Left kidney (tissue), 2 donors: ENCODE results near the gene CDK2AP2. TPM values are rescaled to one million over a fixed set of nuclear protein-coding genes. Genes with fewer than 3 reads are reported as not detected.
A peak's percentile ranks its signal among the peaks of the same experiment; 100 is the strongest.
"Not testable (repeated sequence)": the region's sequence is repeated elsewhere in the genome, so short reads cannot be mapped to it uniquely, and the experiment has no call there.

ENCODE experiments used
- DNase-seq: peaks from one replicate; pipeline ENCODE4 v3.0.0-alpha.2; 2013
- polyA plus RNA-seq: library from polyadenylated mRNA; unstranded; fragments of 120-200 nt; gene quantifications from one replicate; pipeline ENCODE4 v1.2.1, GENCODE V29; 2013; ENCODE audit not compliant: insufficient read length

The CDK2AP2 gene
- polyA plus RNA-seq, 1 donor = 32.8 TPM

DNA sequence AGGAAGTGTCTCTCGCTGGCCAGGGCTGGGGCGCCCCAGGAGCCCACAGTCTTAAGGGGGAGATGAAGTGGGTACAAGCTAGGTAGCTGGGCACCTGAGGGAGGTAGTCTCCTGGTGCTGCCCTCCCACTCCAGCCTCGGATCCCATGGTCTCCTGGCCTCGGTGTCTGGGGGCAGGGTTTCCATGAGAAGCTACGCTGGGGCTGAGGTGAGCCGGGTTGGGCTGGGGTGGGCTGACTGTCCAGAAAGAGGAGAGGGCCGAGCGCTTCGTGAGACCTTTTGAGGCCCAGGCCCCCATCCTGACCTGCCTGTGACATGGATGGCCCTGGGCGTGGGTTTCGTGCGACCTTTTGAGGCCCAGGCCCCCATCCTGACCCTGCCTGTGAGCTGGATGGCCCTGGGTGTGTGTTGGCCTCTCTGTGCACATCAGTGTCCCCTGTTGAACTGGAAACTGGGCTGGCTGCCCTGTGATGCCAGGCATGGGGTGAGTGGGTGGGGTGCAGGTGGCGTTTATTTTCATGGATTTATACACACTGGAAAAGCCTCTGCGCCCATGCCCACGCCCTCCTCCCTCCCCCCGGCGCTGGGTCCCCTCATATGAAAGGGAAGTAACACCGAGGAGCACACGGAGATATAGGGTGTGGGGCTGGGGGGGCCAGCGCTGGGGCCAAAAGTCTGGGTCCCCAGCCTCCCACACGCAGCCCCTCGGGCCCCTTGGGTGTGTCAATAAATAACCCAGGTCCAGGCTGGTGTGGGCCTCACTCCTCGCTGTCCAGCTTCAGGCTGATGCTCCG lies 16.5 kb downstream of the CDK2AP2 start:
- no peak for DNase-seq

DNA sequence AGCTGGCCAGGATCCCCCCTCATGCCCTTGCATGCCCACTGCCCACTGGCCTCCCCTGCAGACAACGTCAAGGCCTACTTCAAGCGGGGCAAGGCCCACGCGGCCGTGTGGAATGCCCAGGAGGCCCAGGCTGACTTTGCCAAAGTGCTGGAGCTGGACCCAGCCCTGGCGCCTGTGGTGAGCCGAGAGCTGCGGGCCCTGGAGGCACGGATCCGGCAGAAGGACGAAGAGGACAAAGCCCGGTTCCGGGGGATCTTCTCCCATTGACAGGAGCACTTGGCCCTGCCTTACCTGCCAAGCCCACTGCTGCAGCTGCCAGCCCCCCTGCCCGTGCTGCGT lies 17.3 kb downstream of the CDK2AP2 start:
- no peak for DNase-seq

DNA sequence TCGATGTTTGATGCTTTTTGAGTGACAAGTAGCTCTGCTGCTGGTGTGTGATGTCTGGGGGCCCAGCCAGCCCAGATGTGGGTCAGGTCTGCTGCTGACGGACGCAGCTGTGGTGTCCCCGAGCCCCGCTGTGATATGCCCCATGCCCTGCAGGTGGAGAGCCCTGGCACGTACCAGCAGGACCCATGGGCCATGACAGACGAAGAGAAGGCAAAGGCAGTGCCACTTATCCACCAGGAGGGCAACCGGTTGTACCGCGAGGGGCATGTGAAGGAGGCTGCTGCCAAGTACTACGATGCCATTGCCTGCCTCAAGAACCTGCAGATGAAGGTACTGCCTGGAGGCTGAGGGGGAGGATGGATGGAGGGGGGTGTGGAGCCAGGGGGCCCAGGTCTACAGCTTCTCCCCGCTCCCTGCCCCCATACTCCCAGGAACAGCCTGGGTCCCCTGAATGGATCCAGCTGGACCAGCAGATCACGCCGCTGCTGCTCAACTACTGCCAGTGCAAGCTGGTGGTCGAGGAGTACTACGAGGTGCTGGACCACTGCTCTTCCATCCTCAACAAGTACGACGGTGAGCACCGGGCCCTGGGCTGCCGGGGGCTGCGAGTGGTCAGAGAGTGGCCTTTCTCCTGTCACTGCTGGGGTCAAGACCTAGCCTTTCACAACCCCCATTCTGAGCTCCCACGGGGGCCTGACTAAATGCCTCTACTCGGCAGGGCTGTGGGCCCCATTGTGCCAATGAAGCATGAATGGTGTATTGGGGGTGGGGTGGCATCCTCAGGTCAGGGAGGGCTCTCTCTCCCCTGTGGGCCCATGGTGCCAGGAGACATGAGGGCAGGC lies 17.9 kb downstream of the CDK2AP2 start:
- no peak for DNase-seq

DNA sequence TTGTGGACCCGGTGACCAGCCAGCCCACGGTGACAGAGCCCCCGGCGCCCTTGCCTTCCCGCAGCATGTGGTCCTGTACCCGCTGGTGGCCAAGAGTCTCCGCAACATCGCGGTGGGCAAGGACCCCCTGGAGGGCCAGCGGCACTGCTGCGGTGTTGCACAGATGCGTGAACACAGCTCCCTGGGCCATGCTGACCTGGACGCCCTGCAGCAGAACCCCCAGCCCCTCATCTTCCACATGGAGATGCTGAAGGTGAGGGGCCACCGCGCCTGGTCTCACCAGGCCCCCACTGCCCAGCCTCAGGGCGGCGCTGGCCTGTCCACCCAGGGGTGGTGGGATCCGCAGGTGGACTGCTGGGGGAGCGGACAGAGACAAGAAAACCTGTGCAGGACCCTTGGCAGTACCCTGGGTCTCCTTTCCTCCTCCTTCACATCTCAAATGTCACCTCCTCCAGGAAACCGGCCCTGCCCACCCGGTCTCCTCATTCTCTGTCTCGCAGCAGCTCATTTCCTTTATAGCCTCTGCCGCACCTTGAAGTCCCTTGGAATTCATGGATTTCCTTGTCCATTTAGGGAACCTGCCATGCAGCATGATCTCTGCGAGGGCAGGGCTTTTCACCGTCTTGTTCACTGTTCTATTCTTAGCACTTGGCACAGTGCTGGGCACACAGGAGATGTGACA lies 18.6 kb downstream of the CDK2AP2 start:
- DNase-seq = no peak

DNA sequence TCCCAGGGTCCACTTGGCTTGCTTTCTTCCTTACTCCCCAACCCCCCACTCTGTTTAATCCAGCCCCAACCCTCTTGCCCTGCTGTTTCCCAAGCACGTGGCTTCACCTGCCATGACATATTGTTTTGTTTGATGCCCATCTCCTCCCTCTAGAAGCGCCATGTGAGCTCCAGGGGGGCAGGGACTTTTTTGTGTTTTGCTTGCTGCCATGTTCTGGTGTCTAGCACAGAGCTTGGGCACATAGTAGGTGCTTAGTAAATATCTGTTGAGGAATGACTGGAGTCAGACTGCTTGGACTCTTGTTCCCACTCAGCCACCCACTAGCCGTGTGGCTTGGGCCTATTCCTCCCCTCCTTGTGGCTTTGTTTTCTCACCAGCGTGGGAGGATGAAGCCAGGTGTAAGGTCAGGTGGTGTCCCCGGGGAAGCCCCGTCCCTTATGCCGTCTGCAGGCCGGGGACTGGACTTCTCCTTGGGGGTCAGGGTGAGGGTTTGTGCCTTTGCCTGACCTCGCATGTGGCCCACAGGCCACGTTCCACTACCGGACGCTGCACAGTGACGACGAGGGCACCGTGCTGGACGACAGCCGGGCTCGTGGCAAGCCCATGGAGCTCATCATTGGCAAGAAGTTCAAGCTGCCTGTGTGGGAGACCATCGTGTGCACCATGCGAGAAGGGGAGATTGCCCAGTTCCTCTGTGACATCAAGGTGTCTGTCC lies 21.3 kb downstream of the CDK2AP2 start:
- no peak for DNase-seq

DNA sequence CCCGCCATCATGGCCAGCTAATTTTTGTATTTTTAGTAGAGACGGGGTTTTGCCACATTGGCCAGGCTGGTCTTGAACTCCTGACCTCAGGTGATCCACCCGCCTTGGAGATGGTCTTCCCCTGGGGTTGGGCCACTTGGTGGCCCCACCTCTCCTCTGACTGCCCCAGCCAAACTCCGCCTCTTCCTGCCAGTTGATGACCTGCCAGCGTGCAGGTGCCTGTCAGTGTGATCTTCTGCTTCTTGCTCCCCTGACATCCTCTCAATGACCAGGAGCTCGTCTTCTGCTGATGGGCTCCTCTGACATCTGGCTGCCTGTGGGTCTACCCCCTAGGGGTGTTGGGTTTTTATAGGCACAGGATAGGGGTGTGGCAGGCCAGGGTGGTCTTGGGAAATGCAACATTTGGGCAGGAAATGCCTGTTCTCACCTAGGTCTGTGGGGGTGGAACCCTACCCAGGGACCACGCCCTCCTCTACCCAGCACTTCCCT lies 22.0 kb downstream of the CDK2AP2 start:
- DNase-seq = not testable (repeated sequence)

DNA sequence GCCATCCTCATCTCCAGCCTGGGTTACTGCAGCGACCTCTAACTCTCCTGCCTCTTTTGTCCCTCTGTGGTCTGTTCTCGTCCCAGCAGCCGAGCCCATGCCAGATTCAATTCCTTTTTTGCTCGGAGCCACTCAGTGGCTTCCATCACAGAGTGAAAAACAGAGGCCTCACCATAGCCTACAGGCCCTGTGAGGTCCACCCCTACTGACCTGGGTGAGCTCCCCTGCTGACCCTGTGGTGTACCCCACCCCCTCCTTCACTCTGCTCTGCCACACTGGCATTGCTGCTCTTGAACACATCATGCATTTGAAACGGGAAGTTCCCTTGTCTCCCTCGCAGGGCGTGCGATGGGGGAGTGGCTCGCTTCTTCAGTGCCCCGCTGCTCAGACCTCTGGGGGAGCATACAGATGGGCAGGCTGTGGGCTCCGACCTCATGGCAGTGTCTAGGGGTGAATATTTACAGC lies 23.1 kb downstream of the CDK2AP2 start:
- DNase-seq = no peak

DNA sequence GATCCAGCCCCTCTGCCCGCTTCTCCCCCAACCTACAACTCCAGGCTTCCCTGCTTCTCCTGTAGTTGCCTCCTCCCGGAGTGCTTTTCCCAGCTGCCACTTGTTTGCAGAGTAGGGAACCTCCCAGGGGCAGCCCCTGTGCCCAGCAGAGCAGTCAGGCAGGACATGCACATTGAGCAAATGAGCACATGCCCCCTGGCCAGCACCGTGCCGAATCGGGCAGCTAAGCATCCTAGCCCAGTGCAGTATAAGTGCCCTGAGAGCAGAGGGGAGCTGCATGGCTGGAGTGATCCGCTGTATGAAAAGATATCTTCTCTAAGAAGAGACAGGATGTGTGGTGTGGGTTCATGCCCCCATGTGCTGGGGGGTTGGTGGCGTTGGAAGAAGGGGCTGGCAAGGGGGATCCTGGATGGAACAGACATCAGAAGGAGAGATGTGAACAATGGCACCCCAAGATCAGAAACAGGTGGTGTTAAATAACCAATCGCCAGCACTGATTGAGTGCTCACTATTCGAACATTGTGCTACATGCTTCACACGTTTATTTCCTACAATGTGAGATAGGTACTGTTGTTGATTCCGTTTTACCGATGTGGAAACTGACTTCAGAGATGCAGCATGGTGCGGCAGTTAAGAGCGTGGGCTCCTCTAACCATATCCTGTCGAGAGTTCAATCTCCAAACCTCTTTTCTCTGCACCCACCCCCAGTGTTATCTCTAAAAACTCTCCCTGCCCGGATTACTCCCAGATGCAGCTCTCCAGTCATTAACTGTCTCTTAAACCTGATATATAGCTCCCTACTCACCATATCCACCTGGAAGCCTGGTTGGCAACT lies 23.9 kb downstream of the CDK2AP2 start:
- no peak for DNase-seq

DNA sequence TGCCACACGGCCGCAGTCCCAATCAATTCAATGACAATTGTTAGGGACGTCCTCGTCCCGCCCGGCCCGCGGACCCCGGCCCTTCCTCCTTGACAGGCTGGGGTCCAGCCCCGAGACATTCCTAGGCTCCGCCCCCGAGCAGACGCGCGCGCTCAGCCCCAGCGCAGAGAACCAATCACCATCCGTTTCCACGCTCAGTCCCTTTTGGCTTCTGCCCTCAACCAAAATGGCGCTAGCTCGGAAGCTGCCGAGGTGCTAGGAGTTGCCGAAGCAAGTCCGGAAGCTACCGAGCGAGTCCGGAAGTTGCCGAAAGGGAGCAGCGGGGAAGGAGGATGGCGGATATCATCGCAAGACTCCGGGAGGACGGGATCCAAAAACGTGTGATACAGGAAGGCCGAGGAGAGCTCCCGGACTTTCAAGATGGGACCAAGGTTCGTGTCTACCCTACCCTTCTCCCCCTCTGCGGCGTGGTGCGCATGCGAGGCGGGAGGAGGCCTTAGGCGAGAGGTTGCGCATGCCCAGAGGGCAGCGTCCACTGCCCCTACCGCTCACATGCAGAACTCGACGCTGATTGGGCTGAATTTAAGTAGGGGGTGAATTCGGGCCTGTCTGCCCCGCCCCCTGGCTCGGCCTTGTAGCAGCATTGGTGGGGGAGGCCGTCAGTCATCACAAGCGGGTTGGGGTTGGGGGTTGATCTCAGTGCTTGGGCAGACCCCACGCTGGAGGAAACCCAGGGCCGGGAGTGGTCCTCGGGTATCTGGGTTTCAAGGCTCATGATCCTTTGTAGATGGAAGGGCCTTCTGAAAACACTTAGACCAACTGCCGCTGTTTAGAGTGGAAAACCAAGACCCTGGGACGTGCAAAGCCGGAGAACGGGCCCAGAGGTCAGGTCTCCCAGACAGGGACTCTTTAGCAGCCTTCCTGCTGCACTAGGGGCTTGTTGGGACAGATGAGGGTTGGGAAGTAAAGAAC lies 24.8 kb downstream of the CDK2AP2 start, which contains the start of gene AIP:
TSS of gene AIP (plus strand) at position 200 of the 972 bp plus-strand sequence. CDS start at position 333, 133 bp downstream.
- DNase-seq = peak; percentile 98

DNA sequence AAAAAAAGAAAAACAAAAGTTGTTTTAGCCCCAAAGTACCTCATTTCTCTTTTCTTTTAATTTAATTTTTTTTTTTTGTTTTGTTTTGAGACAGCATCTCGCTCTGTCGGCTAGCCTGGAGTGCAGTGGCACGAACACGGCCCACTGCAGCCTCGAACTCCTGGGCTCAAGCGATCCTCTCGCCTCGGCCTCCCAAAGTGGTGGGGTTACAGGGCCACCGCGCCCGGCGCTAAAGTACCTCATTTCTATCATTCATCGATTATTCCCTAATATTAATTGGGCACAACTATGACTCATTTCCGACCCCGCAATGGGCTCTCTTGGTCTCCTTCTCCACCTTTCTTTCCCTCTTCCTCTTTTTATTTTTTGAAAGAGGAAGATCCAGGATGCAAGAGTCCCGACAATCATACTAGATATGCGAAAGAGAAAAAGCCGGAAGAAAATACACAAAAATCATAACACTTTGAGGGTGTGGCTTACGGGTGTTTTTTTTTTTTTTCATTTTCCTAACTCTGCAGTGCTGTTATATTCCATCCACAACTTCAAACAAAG lies 25.6 kb downstream of the CDK2AP2 start:
- no peak for DNase-seq

DNA sequence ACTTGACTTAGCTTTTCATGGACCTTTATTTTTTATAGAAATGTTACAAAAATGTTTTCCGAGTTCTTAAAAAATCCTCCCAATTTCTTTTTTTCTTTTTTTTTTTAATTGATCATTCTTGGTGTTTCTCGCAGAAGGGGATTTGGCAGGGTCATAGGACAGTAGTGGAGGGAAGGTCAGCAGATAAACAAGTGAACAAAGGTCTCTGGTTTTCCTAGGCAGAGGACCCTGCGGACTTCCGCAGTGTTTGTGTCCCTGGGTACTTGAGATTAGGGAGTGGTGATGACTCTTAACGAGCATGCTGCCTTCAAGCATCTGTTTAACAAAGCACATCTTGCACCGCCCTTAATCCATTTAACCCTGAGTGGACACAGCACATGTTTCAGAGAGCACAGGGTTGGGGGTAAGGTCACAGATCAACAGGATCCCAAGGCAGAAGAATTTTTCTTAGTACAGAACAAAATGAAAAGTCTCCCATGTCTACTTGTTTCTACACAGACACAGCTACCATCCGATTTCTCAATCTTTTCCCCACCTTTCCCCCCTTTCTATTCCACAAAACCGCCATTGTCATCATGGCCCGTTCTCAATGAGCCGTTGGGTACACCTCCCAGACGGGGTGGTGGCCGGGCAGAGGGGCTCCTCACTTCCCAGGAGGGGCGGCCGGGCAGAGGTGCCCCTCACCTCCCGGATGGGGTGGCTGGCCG lies 30.5 kb downstream of the CDK2AP2 start:
- not testable (repeated sequence) for DNase-seq

DNA sequence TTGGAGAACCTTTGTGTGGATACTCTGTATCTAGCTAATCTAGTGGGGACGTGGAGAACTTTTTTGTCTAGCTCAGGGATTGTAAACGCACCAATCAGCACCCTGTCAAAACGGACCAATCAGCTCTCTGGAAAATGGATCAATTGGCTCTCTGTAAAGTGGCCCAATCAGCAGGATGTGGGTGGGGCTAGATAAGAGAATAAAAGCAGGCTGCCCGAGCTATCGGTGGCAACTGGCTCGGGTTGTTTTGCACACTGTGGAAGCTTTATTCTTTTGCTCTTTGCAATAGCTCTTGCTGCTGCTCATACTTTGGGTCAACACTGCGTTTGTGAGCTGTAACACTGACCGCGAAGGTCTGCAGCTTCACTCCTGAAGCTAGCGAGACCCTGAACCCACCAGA lies 31.3 kb downstream of the CDK2AP2 start:
- DNase-seq = not testable (repeated sequence)

DNA sequence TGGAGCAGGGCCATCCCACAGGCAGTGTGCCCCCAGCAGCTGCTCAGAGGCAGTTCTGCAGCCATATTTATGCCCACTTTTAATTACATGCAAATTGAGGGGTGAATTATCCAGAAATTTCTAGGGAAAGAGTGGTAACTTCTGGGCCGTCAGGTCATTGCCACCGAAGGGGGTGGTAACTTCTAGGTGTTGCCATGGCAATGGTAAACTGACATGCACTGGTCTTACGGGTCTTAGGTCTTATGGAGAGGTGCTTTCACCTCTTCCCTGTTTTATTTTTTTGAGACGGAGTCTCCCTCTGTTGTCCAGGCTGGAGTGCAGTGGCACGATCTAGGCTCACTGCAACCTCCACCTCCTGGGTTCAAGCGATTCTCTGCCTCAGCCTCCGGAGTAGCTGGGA lies 35.1 kb downstream of the CDK2AP2 start:
- no peak for DNase-seq

DNA sequence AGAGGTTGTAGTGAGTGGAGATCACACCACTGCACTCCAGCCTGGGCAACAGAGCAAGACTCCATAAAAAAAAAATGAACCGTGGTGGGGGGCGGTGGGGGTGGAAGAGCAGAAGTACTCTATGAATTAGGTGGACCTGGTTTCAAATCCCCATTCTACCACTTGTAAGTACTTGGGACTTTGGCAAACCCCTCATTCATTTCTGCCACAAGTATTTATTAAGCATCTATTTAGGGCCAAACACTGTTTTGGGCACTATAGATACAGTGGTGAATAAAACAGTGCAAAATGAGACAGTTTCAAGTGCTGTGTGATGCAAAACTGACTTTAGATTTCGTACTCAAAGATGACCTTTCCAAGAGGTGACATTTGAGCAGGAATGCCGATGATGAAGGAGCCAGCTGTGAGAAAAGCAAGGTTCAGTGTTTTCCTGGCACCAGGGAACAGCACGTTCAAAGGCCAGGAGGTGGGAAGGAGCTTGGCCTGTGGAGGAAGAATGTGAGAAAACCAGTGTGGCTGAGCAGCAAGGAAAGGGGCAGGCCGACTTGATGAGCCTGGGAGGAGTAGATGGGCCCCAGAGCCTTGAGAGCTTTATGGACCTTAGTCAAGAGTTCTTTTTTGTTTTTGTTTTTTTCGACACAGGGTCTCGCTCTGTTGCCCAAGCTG lies 37.5 kb downstream of the CDK2AP2 start:
- no peak for DNase-seq

DNA sequence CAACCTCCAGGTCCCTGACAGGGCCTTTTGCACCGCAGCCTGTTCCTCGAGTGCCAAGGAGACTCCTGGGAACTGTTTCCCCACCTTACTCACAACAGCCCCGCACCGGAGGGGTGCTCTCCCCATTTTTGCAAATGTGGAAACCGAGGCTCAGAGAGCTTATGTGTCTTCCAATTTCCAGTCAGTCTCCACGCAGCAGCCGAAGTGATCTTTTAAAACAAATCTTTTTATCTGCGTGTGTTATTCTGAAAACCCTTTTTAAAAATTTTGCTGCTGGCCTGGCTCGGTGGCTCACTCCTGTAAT lies 38.5 kb downstream of the CDK2AP2 start:
- no peak for DNase-seq

DNA sequence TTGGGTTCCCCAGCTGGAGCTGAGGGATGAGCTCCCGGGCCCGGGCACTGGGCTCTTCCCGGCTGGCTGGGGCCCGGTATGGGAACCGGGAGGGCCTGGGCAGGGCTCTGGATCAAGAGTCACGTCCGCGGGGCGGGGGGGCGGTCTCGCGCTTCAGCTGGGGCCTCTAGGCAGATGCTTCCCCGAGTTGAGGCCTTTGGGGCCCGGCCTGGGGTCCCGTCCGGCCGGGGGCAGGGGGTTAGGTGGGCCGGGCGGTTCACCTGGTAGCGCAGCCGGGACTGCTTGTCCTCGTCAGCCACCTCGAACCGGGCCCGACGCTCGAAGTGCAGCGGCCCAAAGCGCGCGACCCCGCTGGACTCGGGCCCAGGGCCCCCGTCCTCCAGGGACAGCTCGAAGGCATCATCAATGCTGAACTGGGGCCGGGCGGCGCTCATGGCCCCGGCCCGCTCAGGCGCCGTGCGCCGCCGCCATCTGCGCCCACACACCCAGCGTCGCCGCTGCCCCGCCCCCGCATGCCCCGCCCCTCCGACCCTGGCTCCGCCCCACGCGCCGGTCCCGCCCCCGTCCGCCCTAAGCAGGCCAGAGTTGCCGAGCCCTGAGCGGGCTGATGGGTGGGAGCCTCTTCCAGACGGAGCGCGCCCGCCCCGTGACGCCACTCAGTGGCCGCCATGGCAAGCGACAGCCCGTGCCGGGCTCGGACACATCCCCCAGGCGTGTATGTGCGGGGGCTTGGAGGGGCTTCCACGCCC lies 39.0 kb downstream of the CDK2AP2 start, which contains the start of gene TMEM134:
TSS of gene TMEM134 (minus strand) at position 493 of the 749 bp plus-strand sequence. CDS start at position 434, 59 bp downstream.
- DNase-seq = peak; percentile 89

DNA sequence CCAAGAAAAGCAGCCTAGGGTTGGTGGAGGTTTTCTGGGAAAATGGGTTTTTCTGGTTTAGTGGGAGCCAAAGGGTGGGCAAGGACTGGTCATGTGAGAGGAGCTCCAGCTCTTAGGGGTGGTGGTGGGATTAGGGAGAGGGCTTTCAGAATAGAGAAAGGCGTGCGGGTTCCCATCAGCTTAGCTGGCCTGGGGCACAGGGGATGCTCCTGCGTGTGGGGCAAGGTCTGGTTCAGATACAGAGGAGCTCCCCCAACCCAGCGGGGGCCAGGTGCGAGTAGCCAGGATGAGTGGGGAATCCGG lies 39.6 kb downstream of the CDK2AP2 start:
- no peak for DNase-seq
